A673 (cell line): Measurements from ENCODE around the gene PCP4L1. TPM values are rescaled to one million over a fixed set of nuclear protein-coding genes. Genes with fewer than 3 reads are reported as not detected.

Experiments used
- BruUV-seq: library from RNA; stranded (reverse); fragments of 400-500 nt; replicated peaks from 2 replicates; lab custom pipeline; 2021; lab: Mats Ljungman, UMichigan
- CTCF ChIA-PET: fragments of 300-600 bp; sonication (Branson Sonifier 250); formaldehyde crosslinking; loops from one replicate; lab custom pipeline; 2022; ENCODE audit warnings: antibody characterized with exemption; lab: Charles Lee
- POLR2A ChIA-PET: fragments of 300-600 bp; sonication (Branson Sonifier 250); formaldehyde crosslinking; loops from one replicate; lab custom pipeline; 2022; ENCODE audit warnings: antibody characterized with exemption; ENCODE audit not compliant: low non-redundant PET; lab: Charles Lee
- DNase-seq: peaks from one replicate; pipeline ENCODE4 v3.0.0-alpha.2; 2015; ENCODE audit warnings: low spot score
- H3K27ac ChIP-seq: fragments of 200-600 bp; sonication (generic); 2 replicates; pipeline ENCODE4 v1.5.1; 2016; ENCODE audit warnings: mixed run types, low read depth, mild to moderate bottlenecking, mixed read lengths, antibody characterized with exemption, low read length; ENCODE audit not compliant: poor library complexity, severe bottlenecking
- H3K27me3 ChIP-seq: fragments of 200-600 bp; sonication (generic); replicated peaks from 2 replicates; pipeline ENCODE4 v1.6.1; 2017; ENCODE audit warnings: mixed run types, low read depth, mild to moderate bottlenecking, mixed read lengths, antibody characterized with exemption, low read length; ENCODE audit not compliant: insufficient read depth, poor library complexity
- H3K36me3 ChIP-seq: fragments of 200-600 bp; sonication (generic); 2 replicates; pipeline ENCODE4 v1.6.1; 2016; ENCODE audit warnings: mixed run types, mild to moderate bottlenecking, mixed read lengths, antibody characterized with exemption, low read length; ENCODE audit not compliant: insufficient read depth, poor library complexity, severe bottlenecking
- H3K4me1 ChIP-seq: fragments of 200-600 bp; sonication (generic); 2 replicates; pipeline ENCODE4 v1.6.1; 2017; ENCODE audit warnings: mixed run types, mild to moderate bottlenecking, mixed read lengths, antibody characterized with exemption, low read length; ENCODE audit not compliant: insufficient read depth, poor library complexity, severe bottlenecking
- H3K4me3 ChIP-seq: fragments of 200-600 bp; sonication (generic); 2 replicates; pipeline ENCODE4 v1.5.1; 2016; ENCODE audit warnings: low read depth, mixed run types, mild to moderate bottlenecking, mixed read lengths, low read length; ENCODE audit not compliant: poor library complexity, severe bottlenecking
- H3K9me3 ChIP-seq: fragments of 200-600 bp; sonication (generic); 2 replicates; pipeline ENCODE4 v1.6.1; 2016; ENCODE audit warnings: mixed run types, low read depth, mild to moderate bottlenecking, mixed read lengths, antibody characterized with exemption, low read length; ENCODE audit not compliant: poor library complexity, severe bottlenecking
- CTCF ChIP-seq: fragments of 300-800, 200-600 bp; sonication (generic); conservative IDR thresholded peaks from 2 replicates; pipeline ENCODE4 v1.5.1; 2017; ENCODE audit warnings: low read depth, mild to moderate bottlenecking, antibody characterized with exemption, low read length, moderate library complexity, mixed read lengths
- EZH2 ChIP-seq: fragments of 200-600 bp; sonication (generic); IDR thresholded peaks from 2 replicates; pipeline ENCODE4 v1.6.1; 2017; ENCODE audit warnings: borderline replicate concordance, low read depth, mild to moderate bottlenecking, mixed read lengths, antibody characterized with exemption, low read length; ENCODE audit not compliant: poor library complexity, severe bottlenecking
- intact Hi-C: fragments of 100-400 bp; cut with micrococcal nuclease; formaldehyde crosslinking; loops from one replicate; pipeline ENCODE4 v1.10.0; 2022; ENCODE audit not compliant: unreplicated experiment
- total RNA-seq: library from RNA; stranded (reverse); gene quantifications from 2 replicates; pipeline ENCODE4 v1.2.3, GENCODE V29; 2021

Gene PCP4L1
- total RNA-seq, 1 experiment from 2014 or later, result not detected

- Histone ChIP-seq H3K27me3 (no peaks in the 10 kb centered on the region), H3K9me3 (no peaks in the 10 kb centered on the region), H3K4me3 (no peak overlapping the region), H3K4me1 (no peaks in the 10 kb centered on the region), H3K36me3 (no peaks in the 10 kb centered on the region), H3K27ac (no peak overlapping the region)
- POLR2A ChIA-PET, result no interaction called here
- no TSS peak for BruUV-seq
- TF ChIP-seq CTCF, result no peak
- no peak for TF ChIP-seq EZH2
- intact Hi-C loops, result no loop called here
- CTCF ChIA-PET, result interaction anchor here (1.1 kb wide), 1 partner anchor 41 kb away, joined by 4 read pairs; the partner anchor contains the start of gene TOMM40L
- no peak for DNase-seq
Observed at GRCh38 chr1:161266836-161267235, 8.3 kb downstream of the PCP4L1 start.

DNA sequence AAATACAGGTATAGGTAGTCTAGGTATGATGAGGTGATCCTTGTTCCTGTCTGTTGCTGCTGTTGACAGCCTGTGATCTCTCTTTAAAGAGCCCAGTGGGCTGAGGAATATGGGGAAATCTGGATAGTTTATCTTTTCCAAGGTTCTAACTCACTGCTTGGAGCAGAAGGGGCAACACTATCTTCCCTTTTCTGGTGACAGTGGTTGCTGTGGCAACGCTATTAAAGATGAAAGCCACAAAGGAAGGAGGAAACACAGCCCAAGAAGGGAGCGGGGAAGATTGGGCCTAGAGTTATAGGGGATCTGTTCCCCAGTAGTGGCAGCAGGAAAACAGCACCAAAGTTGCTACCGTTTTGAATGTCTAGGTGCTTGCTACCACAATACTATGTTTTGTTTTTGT lies 8.8 kb downstream of the PCP4L1 start:
- intact Hi-C loops, result no loop called here
- Histone ChIP-seq H3K4me3 (no peak overlapping the region), H3K27me3 (no peaks in the 10 kb centered on the region), H3K27ac (no peak overlapping the region), H3K9me3 (no peaks in the 10 kb centered on the region), H3K4me1 (no peaks in the 10 kb centered on the region), H3K36me3 (no peaks in the 10 kb centered on the region)
- ChIA-PET POLR2A (no interaction called here), CTCF (no interaction called here)
- DNase-seq, result no peak
- BruUV-seq, result no TSS peak
- no peak for TF ChIP-seq CTCF
- TF ChIP-seq EZH2, result no peak

GRCh38 chr1:161273402-161273801 lies 14.9 kb downstream of the PCP4L1 start:
- TF ChIP-seq CTCF (no peak), EZH2 (no peak)
- no peaks in the 10 kb centered on the region for H3K36me3 ChIP-seq
- no peak overlapping the region for H3K4me3 ChIP-seq
- ChIA-PET POLR2A (no interaction called here), CTCF (no interaction called here)
- no TSS peak for BruUV-seq
- intact Hi-C loops, result no loop called here
- peaks cover 3% of the 10 kb centered on the region for H3K27me3 ChIP-seq
- no peaks in the 10 kb centered on the region for H3K9me3 ChIP-seq
- H3K4me1 ChIP-seq, result no peaks in the 10 kb centered on the region
- no peak for DNase-seq
- no peak overlapping the region for H3K27ac ChIP-seq
